Fibroblast of lung (primary cell): ENCODE results near the gene YPEL3. TPM values are rescaled to one million over a fixed set of nuclear protein-coding genes. Genes with fewer than 3 reads are reported as not detected.

Source experiments
- DNase-seq, 2 donors: peaks; one replicate each; pipeline versions ENCODE4 v3.0.0 to v3.0.0-alpha.2; 2010; ENCODE audit warnings: low read depth in 2 of 2
- H2AFZ ChIP-seq: 2 replicates; pipeline ENCODE4 v1.5.1; 2012; ENCODE audit warnings: low read length, control low read depth, inconsistent platforms
- H3K27ac ChIP-seq: 2 replicates; pipeline ENCODE4 v1.5.1; 2011; ENCODE audit warnings: low read length, control low read depth; ENCODE audit not compliant: insufficient read depth
- H3K27me3 ChIP-seq: 2 replicates; pipeline ENCODE4 v1.5.1; 2011; ENCODE audit warnings: mild to moderate bottlenecking, low read length; ENCODE audit not compliant: control insufficient read depth, insufficient read depth
- H3K36me3 ChIP-seq: 2 replicates; pipeline ENCODE4 v1.5.1; 2011; ENCODE audit warnings: low read length; ENCODE audit not compliant: control insufficient read depth, insufficient read depth
- H3K4me1 ChIP-seq: 2 replicates; pipeline ENCODE4 v1.5.1; 2011; ENCODE audit warnings: low read length; ENCODE audit not compliant: control insufficient read depth, insufficient read depth; ENCODE audit errors: extremely low read depth
- H3K4me2 ChIP-seq: 2 replicates; pipeline ENCODE4 v1.5.1; 2011; ENCODE audit warnings: low read length, control low read depth; ENCODE audit not compliant: insufficient read depth; ENCODE audit errors: extremely low read depth
- H3K4me3 ChIP-seq, 4 experiments: fragments of 200-600 bp in 1 of 4; sonication (generic) in 1 of 4; replicated peaks in 1 of 4; 2 replicates each; pipeline ENCODE4 v1.5.1; 2011 to 2016; ENCODE audit warnings: low read length in 4 of 4, low read depth in 3 of 4, mild to moderate bottlenecking in 3 of 4, control low read depth in 2 of 4, inconsistent platforms in 1 of 4, mixed read lengths in 1 of 4; ENCODE audit not compliant: insufficient read depth in 1 of 4; ENCODE audit errors: control extremely low read depth in 1 of 4
- H3K79me2 ChIP-seq: 2 replicates; pipeline ENCODE4 v1.5.1; 2012; ENCODE audit warnings: mild to moderate bottlenecking, low read length, inconsistent platforms; ENCODE audit not compliant: control insufficient read depth, insufficient read depth
- H3K9ac ChIP-seq: 2 replicates; pipeline ENCODE4 v1.5.1; 2011; ENCODE audit warnings: mild to moderate bottlenecking, low read length, control low read depth; ENCODE audit not compliant: insufficient read depth
- H3K9me3 ChIP-seq: 2 replicates; pipeline ENCODE4 v1.5.1; 2012; ENCODE audit warnings: low read depth, low read length; ENCODE audit not compliant: control insufficient read depth, insufficient read depth
- H4K20me1 ChIP-seq: 2 replicates; pipeline ENCODE4 v1.5.1; 2011; ENCODE audit warnings: low read length; ENCODE audit not compliant: control insufficient read depth, insufficient read depth; ENCODE audit errors: extremely low read depth
- EZH2 ChIP-seq: IDR thresholded peaks from 2 replicates; pipeline ENCODE4 v1.5.1; 2012; ENCODE audit warnings: low read length, control low read depth, mild to moderate bottlenecking; ENCODE audit errors: missing control alignments
- polyA plus RNA-seq, 2 donors: library from polyadenylated mRNA; depleted of rRNA in 1 of 2; stranded (reverse) in 1 of 2; unstranded in 1 of 2; fragments of >200 nt; gene quantifications; 2 replicates each; pipeline ENCODE4 v1.2.1, GENCODE V29; 2011 to 2012; ENCODE audit warnings: missing spikeins in 1 of 2
- total RNA-seq: library from RNA; depleted of rRNA; stranded (reverse); fragments of >200 nt; gene quantifications from 2 replicates; pipeline ENCODE4 v1.2.1, GENCODE V29; 2014
- TF ChIP-seq, protein P1 (sequence below), 2 donors: IDR thresholded peaks in 1 of 2; conservative IDR thresholded peaks in 1 of 2; 1 replicate in 1 of 2; 2 replicates in 1 of 2; pipeline ENCODE4 v1.5.1; 2011 to 2012; ENCODE audit warnings: low read length in 2 of 2, control low read depth in 1 of 2, inconsistent platforms in 1 of 2, low read depth in 1 of 2, mild to moderate bottlenecking in 1 of 2

YPEL3 gene
- total and polyA plus RNA-seq, 2 donors (not counting 1 experiment from before 2014, with no cell fraction given): 16.0 to 21.4 TPM

DNA sequence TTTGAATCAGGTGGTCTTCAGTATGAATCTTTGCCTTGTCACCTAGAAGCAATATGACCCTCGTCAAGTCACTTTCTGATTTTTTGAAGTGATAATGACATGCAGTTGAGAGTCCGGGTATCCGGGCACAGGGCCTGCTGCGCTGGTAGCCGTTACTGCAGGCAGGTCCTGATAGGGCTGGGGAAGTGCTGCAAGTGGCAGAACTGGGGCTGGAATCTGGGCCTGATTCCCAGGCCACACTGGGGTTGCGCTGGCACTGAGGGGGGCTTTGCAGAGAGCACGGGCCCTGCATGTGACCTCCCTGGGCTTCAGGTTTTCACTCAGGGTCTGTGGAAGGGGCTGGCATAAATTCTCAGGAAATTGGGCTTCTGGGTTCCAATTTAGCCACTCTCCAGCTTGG, 17.3 kb downstream of the YPEL3 start:
- Histone ChIP-seq H4K20me1 (no peaks in the 10 kb centered on the region), H3K9me3 (no peaks in the 10 kb centered on the region), H3K79me2 (peaks cover 46% of the 10 kb centered on the region), H3K4me1 (peaks cover 13% of the 10 kb centered on the region), H3K36me3 (peaks cover 42% of the 10 kb centered on the region), H3K4me3 (no peak overlapping the region), H3K9ac (no peak overlapping the region), H3K27ac (no peak overlapping the region), H3K27me3 (no peaks in the 10 kb centered on the region), H3K4me2 (no peak overlapping the region), H2AFZ (no peak overlapping the region)
- no peak for DNase-seq
- TF ChIP-seq, protein P1, sequence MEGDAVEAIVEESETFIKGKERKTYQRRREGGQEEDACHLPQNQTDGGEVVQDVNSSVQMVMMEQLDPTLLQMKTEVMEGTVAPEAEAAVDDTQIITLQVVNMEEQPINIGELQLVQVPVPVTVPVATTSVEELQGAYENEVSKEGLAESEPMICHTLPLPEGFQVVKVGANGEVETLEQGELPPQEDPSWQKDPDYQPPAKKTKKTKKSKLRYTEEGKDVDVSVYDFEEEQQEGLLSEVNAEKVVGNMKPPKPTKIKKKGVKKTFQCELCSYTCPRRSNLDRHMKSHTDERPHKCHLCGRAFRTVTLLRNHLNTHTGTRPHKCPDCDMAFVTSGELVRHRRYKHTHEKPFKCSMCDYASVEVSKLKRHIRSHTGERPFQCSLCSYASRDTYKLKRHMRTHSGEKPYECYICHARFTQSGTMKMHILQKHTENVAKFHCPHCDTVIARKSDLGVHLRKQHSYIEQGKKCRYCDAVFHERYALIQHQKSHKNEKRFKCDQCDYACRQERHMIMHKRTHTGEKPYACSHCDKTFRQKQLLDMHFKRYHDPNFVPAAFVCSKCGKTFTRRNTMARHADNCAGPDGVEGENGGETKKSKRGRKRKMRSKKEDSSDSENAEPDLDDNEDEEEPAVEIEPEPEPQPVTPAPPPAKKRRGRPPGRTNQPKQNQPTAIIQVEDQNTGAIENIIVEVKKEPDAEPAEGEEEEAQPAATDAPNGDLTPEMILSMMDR (conservative IDR thresholded peaks at IDR 0.05 in 1 of 2, IDR thresholded peaks at IDR 0.05 in 1 of 2; ENCODE audit: low read depth in 1 of 2, low read length in 2 of 2): no peak
- no peak for TF ChIP-seq EZH2

DNA sequence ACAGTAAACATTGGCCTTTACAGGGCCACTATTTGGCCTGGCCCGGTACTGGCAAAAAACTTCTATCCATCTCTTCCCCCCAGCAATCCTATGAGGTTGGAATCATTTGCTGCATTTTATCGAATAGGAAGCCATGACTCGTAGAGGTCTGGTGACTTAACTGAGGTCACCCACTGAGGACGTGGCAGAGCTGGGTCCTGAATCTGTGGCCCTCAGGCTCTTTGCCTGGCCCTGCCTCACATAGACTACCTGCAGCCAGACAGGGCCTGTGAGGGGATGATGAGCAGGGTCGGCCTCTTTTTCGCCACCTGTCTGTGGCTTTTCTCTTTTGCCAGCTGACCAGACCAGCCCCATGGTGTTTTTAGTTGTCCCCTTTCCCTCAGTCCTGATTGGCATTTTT, 18.4 kb downstream of the YPEL3 start:
- peak in 1 of 2 donors; percentile 34 for DNase-seq
- Histone ChIP-seq H3K9me3 (no peaks in the 10 kb centered on the region), H3K4me2 (peak overlapping the region; percentile 100), H3K4me1 (peaks cover 13% of the 10 kb centered on the region), H3K27ac (peak overlapping the region; percentile 95), H2AFZ (no peak overlapping the region), H3K27me3 (no peaks in the 10 kb centered on the region), H3K4me3 (peak overlapping the region in 2 of 4 experiments; percentile 73 to 89), H3K9ac (peak overlapping the region; percentile 39), H3K36me3 (peaks cover 31% of the 10 kb centered on the region), H4K20me1 (no peaks in the 10 kb centered on the region), H3K79me2 (peaks cover 46% of the 10 kb centered on the region)
- TF ChIP-seq EZH2: no peak
- TF ChIP-seq, protein P1 (conservative IDR thresholded peaks at IDR 0.05 in 1 of 2, IDR thresholded peaks at IDR 0.05 in 1 of 2; ENCODE audit: low read depth in 1 of 2, low read length in 2 of 2): no peak

DNA sequence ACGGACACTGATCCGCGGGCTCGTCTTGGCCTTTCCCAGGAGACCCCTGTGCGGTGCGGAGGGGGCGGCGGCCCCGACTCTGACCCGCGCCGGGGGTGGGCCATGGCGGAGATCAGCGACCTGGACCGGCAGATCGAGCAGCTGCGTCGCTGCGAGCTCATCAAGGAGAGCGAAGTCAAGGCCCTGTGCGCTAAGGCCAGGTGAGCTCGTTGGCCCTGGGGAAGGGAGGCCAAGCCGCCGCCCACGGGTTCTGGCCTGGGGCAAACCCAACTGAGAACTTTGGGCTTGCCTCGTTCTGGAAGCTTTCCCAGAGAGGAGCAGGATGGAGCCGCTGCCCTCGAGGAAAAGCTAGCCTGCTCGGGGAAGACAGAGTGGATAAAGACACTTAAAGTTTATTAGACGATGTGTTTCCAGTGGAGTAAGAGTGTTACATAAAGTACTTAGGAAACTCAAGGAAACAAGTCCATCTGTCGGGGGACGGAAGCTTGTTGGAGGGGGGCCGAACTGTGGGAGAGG, 19.7 kb downstream of the YPEL3 start:
- Histone ChIP-seq H3K79me2 (peaks cover 48% of the 10 kb centered on the region), H3K36me3 (peaks cover 28% of the 10 kb centered on the region), H4K20me1 (no peaks in the 10 kb centered on the region), H3K4me3 (peak overlapping the region; percentile 73 to 97 (median 88)), H3K9me3 (no peaks in the 10 kb centered on the region), H3K4me1 (peaks cover 13% of the 10 kb centered on the region), H3K9ac (peak overlapping the region; percentile 93), H2AFZ (no peak overlapping the region), H3K27me3 (no peaks in the 10 kb centered on the region), H3K27ac (peak overlapping the region; percentile 95), H3K4me2 (peak overlapping the region; percentile 100)
- TF ChIP-seq EZH2: no peak
- TF ChIP-seq, protein P1 (conservative IDR thresholded peaks at IDR 0.05 in 1 of 2, IDR thresholded peaks at IDR 0.05 in 1 of 2; ENCODE audit: low read depth in 1 of 2, low read length in 2 of 2): no peak
- DNase-seq: no peak
